Heart left ventricle (tissue), 16 donors: ENCODE results near the gene HIBADH. TPM values are rescaled to one million over a fixed set of nuclear protein-coding genes. Genes with fewer than 3 reads are reported as not detected.

Experiments
- ATAC-seq, 4 donors: fragments of 200-7000 bp; cut with Tn5 transposase; one replicate each; pipeline ENCODE4 v1.9.1; 2020 to 2022; ENCODE audit warnings: moderate library complexity in 4 of 4, mild to moderate bottlenecking in 3 of 4, moderate number of reproducible peaks in 1 of 4
- DNase-seq, 5 donors: peaks; one replicate each; pipeline ENCODE4 v3.0.0-alpha.2; 2020
- H3K27ac ChIP-seq, 12 donors: fragments of 200-600 bp; sonication (generic) in 4 of 12; one replicate each; pipeline versions ENCODE4 v1.5.0 to v1.8.0; 2016 to 2022; ENCODE audit warnings: mild to moderate bottlenecking in 2 of 12
- H3K27me3 ChIP-seq, 9 donors: fragments of 200-600 bp; sonication (generic) in 2 of 9; one replicate each; pipeline versions ENCODE4 v1.5.1 to v1.8.0; 2016 to 2022; ENCODE audit warnings: mild to moderate bottlenecking in 3 of 9
- H3K36me3 ChIP-seq, 9 donors: fragments of 200-600 bp; sonication (generic) in 2 of 9; one replicate each; pipeline versions ENCODE4 v1.5.0 to v1.8.0; 2018 to 2022; ENCODE audit warnings: mild to moderate bottlenecking in 2 of 9
- H3K4me1 ChIP-seq, 12 donors: fragments of 200-600 bp; sonication (generic) in 4 of 12; one replicate each; pipeline versions ENCODE4 v1.5.0 to v1.8.0; 2016 to 2022; ENCODE audit warnings: mild to moderate bottlenecking in 3 of 12
- H3K4me3 ChIP-seq, 12 donors: fragments of 200-600 bp; sonication (generic) in 4 of 12; one replicate each; pipeline versions ENCODE4 v1.5.0 to v1.8.0; 2017 to 2022; ENCODE audit warnings: mild to moderate bottlenecking in 9 of 12, moderate library complexity in 4 of 12
- H3K9me3 ChIP-seq, 12 donors: fragments of 200-600 bp; sonication (generic) in 4 of 12; one replicate each; pipeline versions ENCODE4 v1.5.0 to v1.8.0; 2016 to 2022; ENCODE audit warnings: mild to moderate bottlenecking in 1 of 12
- POLR2A ChIP-seq, 2 donors: fragments of 450-650 bp; IDR thresholded peaks; one replicate each; pipeline ENCODE4 v1.6.1; 2017; ENCODE audit warnings: antibody characterized with exemption in 2 of 2, mild to moderate bottlenecking in 2 of 2, moderate library complexity in 2 of 2
- WGBS, 4 donors: extraction: QIAGEN DNeasy Blood & Tissue Kit in 2 of 4; methylation state at CpG; one replicate each; pipeline versions ENCODE4 v1.1.5 to v1.1.7; 2013 to 2018; 5-methylcytosine and 5-hydroxymethylcytosine counted together
- intact Hi-C, 10 donors: fragments of 100-400 bp; cut with DNase I; formaldehyde crosslinking; loops; one replicate each; pipeline versions ENCODE4 v1.11.1 to v1.14.2; 2022
- long read RNA-seq, 3 donors: library from polyadenylated mRNA; unstranded; transcript quantifications; one replicate each; pipeline ENCODE4 v2.0.0, GENCODE V29; 2020 to 2021
- polyA plus RNA-seq, 2 donors: library from polyadenylated mRNA; stranded (reverse); fragments of 200-250 nt; gene quantifications; one replicate each; pipeline ENCODE4 v1.2.3, GENCODE V29; 2013
- total RNA-seq, 9 donors: library from RNA; depleted of rRNA in 2 of 9; stranded (reverse); fragments of >200 nt in 2 of 9; fragmentation: NEBNext Ultra II Directional in 3 of 9; extraction: Animal tissue kit (Norgen Biotek cat#: 25700) in 3 of 9; gene quantifications; one replicate each; pipeline versions ENCODE4 v1.1.0 to v1.2.4, GENCODE V29; 2016 to 2023
- TF ChIP-seq, protein P1 (sequence below), 12 donors: fragments of 200-600 bp; sonication (generic) in 4 of 12; IDR thresholded peaks; one replicate each; pipeline versions ENCODE4 v1.5.0 to v1.8.0; 2018 to 2022; ENCODE audit warnings: antibody characterized with exemption in 12 of 12, mild to moderate bottlenecking in 5 of 12
- donor health status: ischemic (EF 13 %, LVEDD 7.1; RV severe dilation, severe dysfunction).
- donor health status: healthy with polysubstance abuse.
- donor health status: DM: no; HTN: yes; CAD: no.
- donor health status: DM: no; HTN: no; CAD: no.
- donor health status: ischemic (EF 25% LVEDD 6.9; RV normal size, moderate dysfunction).
- donor health status: ischemic (EF 25% LVEDD 5.7; RV mildly dilated, moderate dysfunction).
- donor health status: healthy.
- donor health status: DM: yes; HTN: yes; CAD: no.
- donor health status: ischemic (EF 35%, LVEDD 5.7; RV mildly dilated, moderate dysfunction).
- donor health status: nonischemic (EF 11% LVEDD 7.7; RV severe dilation, severe dysfunction).
- donor health status: DM: yes; HTN: yes; CAD: no.
- donor health status: PGD.
- donor health status: ischemic (EF 29% LVEDD 5.4; RV normal size, mild dysfunction).
- donor health status: nonischemic (EF 23%, LVEDD 6.1; RV moderate dilation, normal function).

Gene HIBADH
- total RNA-seq (100 to 1,000 TPM in 1 of 9 donors, 10 to 100 TPM in 8; 48.5 to 107 (median 69.7) TPM), polyA plus RNA-seq (10 to 100 TPM; 34.4 to 34.6 TPM)
- long read RNA-seq, donor 1, transcript HIBADH-201 (8 exons, 1,990 nt) = major isoform, 190 of 223 reads
- long read RNA-seq, donor 1, partial matches to known transcripts = 6 of 223 reads
- long read RNA-seq, donor 1, other reads (novel, unspliced or antisense) = 27 of 223 reads
- long read RNA-seq, donor 2, transcript HIBADH-201 (8 exons, 1,990 nt) = major isoform, 467 of 557 reads
- long read RNA-seq, donor 2, partial matches to known transcripts = 8 of 557 reads
- long read RNA-seq, donor 2, other reads (novel, unspliced or antisense) = 80 of 557 reads
- long read RNA-seq, donor 3, transcript HIBADH-201 (8 exons, 1,990 nt) = major isoform, 82 of 102 reads
- long read RNA-seq, donor 3, partial matches to known transcripts = 5 of 102 reads
- long read RNA-seq, donor 3, other reads (novel, unspliced or antisense) = 15 of 102 reads

DNA sequence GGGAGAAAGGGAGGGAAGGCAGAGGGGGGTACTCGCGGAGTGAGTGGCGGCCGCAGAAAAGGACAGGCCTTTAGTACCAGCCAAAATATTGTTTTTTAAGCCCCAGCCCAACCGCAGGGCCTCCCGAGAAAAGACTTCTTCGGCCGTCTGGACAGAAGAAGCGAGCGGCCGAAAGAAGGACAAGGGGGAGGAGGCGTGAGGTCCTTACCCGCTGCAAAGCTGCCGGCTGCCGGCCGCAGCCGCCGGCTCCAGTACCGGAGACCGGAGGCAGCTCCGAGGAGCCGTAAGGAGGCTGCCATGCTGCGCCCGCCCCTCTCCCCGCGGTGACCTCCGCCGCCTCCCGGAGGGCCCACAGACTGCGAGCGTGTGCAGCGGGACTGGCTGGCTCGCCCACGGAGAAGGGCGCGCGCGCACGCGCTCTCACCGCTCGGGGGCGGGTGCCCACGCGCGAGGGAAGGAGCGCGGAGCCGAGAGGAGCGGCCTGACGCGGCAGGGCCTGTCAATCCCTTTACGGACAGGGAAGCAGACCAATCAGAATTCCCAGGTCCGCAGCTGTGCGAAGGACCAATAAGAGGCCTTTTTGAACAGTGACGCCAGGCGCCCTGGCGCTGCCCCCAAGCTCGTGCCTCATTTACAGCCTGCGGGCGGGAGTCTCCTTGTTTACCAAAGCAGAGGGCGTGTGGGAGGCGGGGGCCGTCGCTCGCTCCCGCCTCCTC, at the start of gene HIBADH:
Gene HIBADH (minus strand): TSS at position 394 of the 716 bp plus-strand sequence. CDS start 95 bp downstream, at position 299.
- ATAC-seq (peak; percentile 99), DNase-seq (peak; percentile 99)
- intact Hi-C loops = loop anchor here (1.0 to 10.0 kb wide), 6 partner anchors 75 to 362 kb away; partner anchors contain the start of gene TAX1BP1 (in 5 of the 10)
- Histone ChIP-seq H3K4me1 (peaks cover 0 to 23% (median 6%) of the 10 kb centered on the region in 12 donors), H3K27me3 (no peaks in the 10 kb centered on the region), H3K27ac (peak within 1 kb of the TSS; percentile 85 to 98 (median 91)), H3K36me3 (peaks cover 0 to 4% (median 0%) of the 10 kb centered on the region in 9 donors), H3K4me3 (peak within 1 kb of the TSS; percentile 57 to 97 (median 80)), H3K9me3 (no peaks in the 10 kb centered on the region)
- WGBS, 4 donors = 0% methylated on average over 30 to 67 of the region's 67 CpGs
- peak in 1 of 2 donors; percentile 96 for TF ChIP-seq POLR2A (IDR thresholded peaks at IDR 0.05)
- TF ChIP-seq, protein P1, sequence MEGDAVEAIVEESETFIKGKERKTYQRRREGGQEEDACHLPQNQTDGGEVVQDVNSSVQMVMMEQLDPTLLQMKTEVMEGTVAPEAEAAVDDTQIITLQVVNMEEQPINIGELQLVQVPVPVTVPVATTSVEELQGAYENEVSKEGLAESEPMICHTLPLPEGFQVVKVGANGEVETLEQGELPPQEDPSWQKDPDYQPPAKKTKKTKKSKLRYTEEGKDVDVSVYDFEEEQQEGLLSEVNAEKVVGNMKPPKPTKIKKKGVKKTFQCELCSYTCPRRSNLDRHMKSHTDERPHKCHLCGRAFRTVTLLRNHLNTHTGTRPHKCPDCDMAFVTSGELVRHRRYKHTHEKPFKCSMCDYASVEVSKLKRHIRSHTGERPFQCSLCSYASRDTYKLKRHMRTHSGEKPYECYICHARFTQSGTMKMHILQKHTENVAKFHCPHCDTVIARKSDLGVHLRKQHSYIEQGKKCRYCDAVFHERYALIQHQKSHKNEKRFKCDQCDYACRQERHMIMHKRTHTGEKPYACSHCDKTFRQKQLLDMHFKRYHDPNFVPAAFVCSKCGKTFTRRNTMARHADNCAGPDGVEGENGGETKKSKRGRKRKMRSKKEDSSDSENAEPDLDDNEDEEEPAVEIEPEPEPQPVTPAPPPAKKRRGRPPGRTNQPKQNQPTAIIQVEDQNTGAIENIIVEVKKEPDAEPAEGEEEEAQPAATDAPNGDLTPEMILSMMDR (IDR thresholded peaks at IDR 0.05) = peak in 8 of 12 donors; percentile 11 to 48 (median 22)

DNA sequence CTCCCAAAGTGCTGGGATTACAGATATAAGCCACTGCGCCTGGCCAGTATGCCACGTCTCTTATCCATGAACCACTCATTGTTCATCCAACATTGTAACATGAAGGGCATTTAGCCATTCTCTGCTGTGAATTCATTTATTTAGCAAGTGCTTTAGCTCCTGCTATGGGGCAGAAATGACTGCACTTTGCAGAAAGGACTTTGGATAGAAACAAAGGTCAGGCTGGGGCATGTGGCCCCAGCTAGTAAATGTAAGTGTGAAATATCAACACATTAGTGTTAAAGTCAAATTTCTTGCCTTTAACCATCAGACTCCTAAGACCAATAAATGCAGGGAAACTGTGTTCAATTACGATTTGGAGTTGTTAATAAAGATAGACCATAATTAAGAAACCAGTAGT, 49.5 kb upstream of the HIBADH start:
- intact Hi-C loops = no loop called here
- Histone ChIP-seq H3K9me3 (no peaks in the 10 kb centered on the region), H3K36me3 (no peaks in the 10 kb centered on the region), H3K27me3 (no peaks in the 10 kb centered on the region), H3K27ac (no peak overlapping the region), H3K4me1 (peaks cover 0 to 10% (median 0%) of the 10 kb centered on the region in 12 donors), H3K4me3 (no peak overlapping the region)
- TF ChIP-seq, protein P1 (IDR thresholded peaks at IDR 0.05) = no peak
- no peak for TF ChIP-seq POLR2A (IDR thresholded peaks at IDR 0.05)
- DNase-seq (no peak), ATAC-seq (no peak)
- 91 to 95% (median 94%) methylated on average over 3 of the region's 3 CpGs for WGBS, 4 donors

DNA sequence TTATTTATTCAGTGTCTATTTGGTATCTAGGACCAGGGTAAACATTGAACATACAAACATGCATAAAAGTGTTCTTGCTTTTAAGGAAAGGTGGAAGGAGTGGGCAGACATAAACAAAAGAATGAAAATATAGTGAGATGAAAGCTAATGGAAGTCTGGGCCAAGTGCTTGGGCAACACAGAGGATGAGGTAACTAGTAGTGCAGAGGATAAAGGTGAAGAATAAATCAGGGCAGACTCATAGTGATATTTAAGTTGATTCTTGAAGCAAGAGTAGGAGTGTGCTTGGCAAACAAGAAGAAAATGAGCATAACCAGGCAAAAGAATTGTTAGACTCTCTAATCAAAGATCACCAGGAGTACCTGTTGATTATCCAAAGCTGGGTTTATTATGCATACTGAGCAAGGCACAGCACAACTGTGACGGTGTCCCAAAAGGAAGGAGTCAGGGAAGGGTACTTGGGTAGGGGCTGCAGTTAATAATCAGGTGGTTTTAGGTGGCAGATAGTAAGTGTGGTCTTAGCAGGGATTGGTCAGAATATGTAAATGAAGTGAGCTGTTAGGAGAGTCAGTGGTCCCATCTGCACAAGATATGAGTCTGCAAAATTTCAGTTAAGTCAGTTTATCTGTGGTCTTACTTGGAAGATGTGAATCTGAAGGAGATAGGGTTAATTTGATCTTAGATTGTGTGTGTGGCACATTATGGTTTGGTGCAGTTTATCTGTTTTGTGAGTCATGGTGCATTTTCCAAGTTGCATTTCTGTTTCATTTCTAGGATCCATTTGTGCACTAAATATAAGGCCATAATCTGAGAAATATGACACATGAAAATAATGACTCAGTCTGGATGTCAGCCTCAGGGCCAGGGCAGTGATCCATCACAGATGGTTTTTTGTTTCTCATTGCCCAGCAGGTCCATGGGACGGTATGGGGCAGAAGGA, 46.7 kb upstream of the HIBADH start:
- intact Hi-C loops = no loop called here
- peak in 2 of 4 donors; percentile 44 to 77 for ATAC-seq

More for the DNA sequence above, 46.7 kb upstream of the HIBADH start:
- no peak for DNase-seq
- Histone ChIP-seq H3K9me3 (no peaks in the 10 kb centered on the region), H3K4me3 (no peak overlapping the region), H3K4me1 (peaks cover 0 to 10% (median 0%) of the 10 kb centered on the region in 12 donors), H3K27ac (no peak overlapping the region), H3K27me3 (no peaks in the 10 kb centered on the region), H3K36me3 (no peaks in the 10 kb centered on the region)
- 42 to 77% (median 72%) methylated on average over 2 of the region's 2 CpGs for WGBS, 4 donors
- TF ChIP-seq POLR2A (IDR thresholded peaks at IDR 0.05) = no peak
- TF ChIP-seq, protein P1 (IDR thresholded peaks at IDR 0.05) = no peak
